NB4 (cell line): Measurements from ENCODE around the gene COBL.

ENCODE experiments used
- DNase-seq: peaks from one replicate; pipeline ENCODE4 v3.0.0; 2010; ENCODE audit warnings: low read depth
- H3K4me3 ChIP-seq: one replicate; pipeline ENCODE4 v1.5.1; 2011; ENCODE audit warnings: mild to moderate bottlenecking, low read depth, low read length, moderate library complexity
- CTCF ChIP-seq: IDR thresholded peaks from one replicate; pipeline ENCODE4 v1.5.1; 2012; ENCODE audit warnings: low read depth, low read length
- MYC ChIP-seq: IDR thresholded peaks from 2 replicates; pipeline ENCODE4 v1.6.1; 2011; ENCODE audit warnings: low read depth, low read length
- POLR2A ChIP-seq: IDR thresholded peaks from 2 replicates; pipeline ENCODE4 v1.6.1; 2011; ENCODE audit warnings: mild to moderate bottlenecking; ENCODE audit not compliant: insufficient read length; ENCODE audit errors: extremely low read depth
- TF ChIP-seq, protein P1 (sequence below): IDR thresholded peaks from 2 replicates; pipeline ENCODE4 v1.6.1; 2011; ENCODE audit warnings: low read depth, low read length

The COBL gene

GRCh38 chr7:51279391-51280023, 37.1 kb downstream of the COBL start:
- no peak overlapping the region for H3K4me3 ChIP-seq
- no peak for DNase-seq
- TF ChIP-seq POLR2A (no peak), CTCF (no peak), MYC (no peak)
- TF ChIP-seq, protein P1, sequence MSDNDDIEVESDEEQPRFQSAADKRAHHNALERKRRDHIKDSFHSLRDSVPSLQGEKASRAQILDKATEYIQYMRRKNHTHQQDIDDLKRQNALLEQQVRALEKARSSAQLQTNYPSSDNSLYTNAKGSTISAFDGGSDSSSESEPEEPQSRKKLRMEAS = no peak

GRCh38 chr7:51278797-51279196, 37.8 kb downstream of the COBL start:
- no peak overlapping the region for H3K4me3 ChIP-seq
- TF ChIP-seq POLR2A (no peak), CTCF (no peak), MYC (no peak)
- TF ChIP-seq, protein P1 = no peak
- no peak for DNase-seq

- H3K4me3 ChIP-seq = no peak overlapping the region
- no peak for TF ChIP-seq MYC
- no peak for TF ChIP-seq POLR2A
- TF ChIP-seq CTCF = no peak
- TF ChIP-seq, protein P1 = no peak
- no peak for DNase-seq
These were observed 39.6 kb downstream of the COBL start for GRCh38 chr7:51276967-51277366.

- H3K4me3 ChIP-seq = no peak overlapping the region
- DNase-seq = no peak
- no peak for TF ChIP-seq MYC
- no peak for TF ChIP-seq POLR2A
- TF ChIP-seq CTCF = no peak
- TF ChIP-seq, protein P1 = no peak
These were observed 40.5 kb downstream of the COBL start for GRCh38 chr7:51276091-51276605.

- no peak for TF ChIP-seq POLR2A
- TF ChIP-seq CTCF = no peak
- TF ChIP-seq, protein P1 = no peak
- no peak for TF ChIP-seq MYC
- DNase-seq = no peak
- H3K4me3 ChIP-seq = no peak overlapping the region
These were observed 41.1 kb downstream of the COBL start for GRCh38 chr7:51275532-51275931.
